Peyer's patch (tissue), 4 donors: ENCODE measurements around the gene CACNB2. TPM values are rescaled to one million over a fixed set of nuclear protein-coding genes. Genes with fewer than 3 reads are reported as not detected.
"Not testable (repeated sequence)": the region's sequence is repeated elsewhere in the genome, so short reads cannot be mapped to it uniquely, and the experiment has no call there.

Experiments
- DNase-seq, 3 donors: peaks; one replicate each; pipeline ENCODE4 v3.0.0-alpha.2; 2017 to 2019
- H3K27ac ChIP-seq, 4 donors: fragments of 200-600 bp; sonication (generic); one replicate each; pipeline ENCODE4 v1.5.1; 2016 to 2019
- H3K27me3 ChIP-seq, 2 donors: fragments of 200-600 bp; sonication (generic); one replicate each; pipeline ENCODE4 v1.5.1; 2019
- H3K36me3 ChIP-seq, 3 donors: fragments of 200-600 bp; sonication (generic); one replicate each; pipeline ENCODE4 v1.5.1; 2016 to 2019
- H3K4me1 ChIP-seq, 4 donors: fragments of 200-600 bp; sonication (generic); one replicate each; pipeline ENCODE4 v1.5.1; 2016 to 2019
- H3K4me3 ChIP-seq, 4 donors: fragments of 200-600 bp; sonication (generic); 1 replicate in 3 of 4; 2 replicates in 1 of 4; pipeline ENCODE4 v1.5.1; 2016 to 2019; ENCODE audit warnings: mild to moderate bottlenecking in 1 of 4
- H3K9me3 ChIP-seq, 4 donors: fragments of 200-600 bp; sonication (generic); one replicate each; pipeline ENCODE4 v1.5.1; 2016 to 2019; ENCODE audit warnings: mild to moderate bottlenecking in 1 of 4
- CTCF ChIP-seq, 6 experiments: fragments of 450-650 bp in 4 of 6; fragments of 200-600 bp in 2 of 6; sonication (generic) in 1 of 6; IDR thresholded peaks; one replicate each; pipeline ENCODE4 v1.5.1; 2017 to 2019; ENCODE audit warnings: antibody characterized with exemption in 6 of 6, mild to moderate bottlenecking in 3 of 6, moderate library complexity in 1 of 6
- POLR2A ChIP-seq, 2 donors: fragments of 450-650 bp; IDR thresholded peaks; one replicate each; pipeline ENCODE4 v1.5.1; 2017; ENCODE audit warnings: antibody characterized with exemption in 2 of 2, mild to moderate bottlenecking in 2 of 2, moderate library complexity in 2 of 2
- total RNA-seq, 4 donors: library from RNA; depleted of rRNA; stranded (reverse); fragments of >200 nt; gene quantifications; one replicate each; pipeline ENCODE4 v1.1.0, GENCODE V29; 2016

The CACNB2 gene
- total RNA-seq, 4 donors from 2014 or later = 35.4 to 80.8 (median 48.2) TPM

GRCh38 chr10:18164748-18165361 lies 24.6 kb downstream of the CACNB2 start:
- Histone ChIP-seq H3K27me3 (no peaks in the 10 kb centered on the region), H3K27ac (peak overlapping the region in 2 of 4 donors; percentile 23 to 55)
- no peak for DNase-seq

GRCh38 chr10:18178854-18179483 lies 38.7 kb downstream of the CACNB2 start:
- peak overlapping the region in 1 of 4 donors; percentile 70 for H3K27ac ChIP-seq
- H3K4me3 ChIP-seq = no peak overlapping the region
- H3K36me3 ChIP-seq = no peaks in the 10 kb centered on the region
- TF ChIP-seq POLR2A (IDR thresholded peaks at IDR 0.05) (no peak), CTCF (IDR thresholded peaks at IDR 0.05) (no peak)
- no peaks in the 10 kb centered on the region for H3K4me1 ChIP-seq
- no peaks in the 10 kb centered on the region for H3K9me3 ChIP-seq
- H3K27me3 ChIP-seq = no peaks in the 10 kb centered on the region
- DNase-seq = no peak

More at GRCh38 chr10:18164748-18165361, 24.6 kb downstream of the CACNB2 start:
- H3K9me3 ChIP-seq = no peaks in the 10 kb centered on the region
- peaks cover 0 to 6% (median 0%) of the 10 kb centered on the region in 4 donors for H3K4me1 ChIP-seq
- TF ChIP-seq CTCF (IDR thresholded peaks at IDR 0.05) = no peak
- no peak for TF ChIP-seq POLR2A (IDR thresholded peaks at IDR 0.05)
- H3K4me3 ChIP-seq = no peak overlapping the region
- H3K36me3 ChIP-seq = no peaks in the 10 kb centered on the region

- TF ChIP-seq CTCF (IDR thresholded peaks at IDR 0.05) (no peak), POLR2A (IDR thresholded peaks at IDR 0.05) (no peak)
- H3K36me3 ChIP-seq = no peaks in the 10 kb centered on the region
- H3K9me3 ChIP-seq = no peaks in the 10 kb centered on the region
- H3K4me1 ChIP-seq = no peaks in the 10 kb centered on the region
- H3K4me3 ChIP-seq = no peak overlapping the region
- no peaks in the 10 kb centered on the region for H3K27me3 ChIP-seq
- H3K27ac ChIP-seq = peak overlapping the region in 1 of 4 donors; percentile 70
- no peak for DNase-seq
Observed at GRCh38 chr10:18179891-18180290, 39.7 kb downstream of the CACNB2 start.

- H3K27ac ChIP-seq = peak overlapping the region in 1 of 4 donors; percentile 70
- not testable (repeated sequence) for H3K4me1 ChIP-seq, H3K27me3 ChIP-seq, DNase-seq, H3K36me3 ChIP-seq, H3K9me3 ChIP-seq, H3K4me3 ChIP-seq
Observed at GRCh38 chr10:18181382-18181781, 41.2 kb downstream of the CACNB2 start.

- Histone ChIP-seq H3K27me3 (no peaks in the 10 kb centered on the region), H3K36me3 (no peaks in the 10 kb centered on the region), H3K4me3 (no peak overlapping the region), H3K27ac (peak overlapping the region in 1 of 4 donors; percentile 33), H3K4me1 (no peaks in the 10 kb centered on the region), H3K9me3 (no peaks in the 10 kb centered on the region)
- DNase-seq = no peak
- TF ChIP-seq CTCF (IDR thresholded peaks at IDR 0.05) = no peak
- TF ChIP-seq POLR2A (IDR thresholded peaks at IDR 0.05) = no peak
Observed at GRCh38 chr10:18185621-18186020, 45.4 kb downstream of the CACNB2 start.

- Histone ChIP-seq H3K9me3 (no peaks in the 10 kb centered on the region), H3K27ac (no peak overlapping the region), H3K4me1 (peaks cover 0 to 7% (median 0%) of the 10 kb centered on the region in 4 donors), H3K4me3 (no peak overlapping the region), H3K27me3 (no peaks in the 10 kb centered on the region), H3K36me3 (no peaks in the 10 kb centered on the region)
- TF ChIP-seq CTCF (IDR thresholded peaks at IDR 0.05) (no peak), POLR2A (IDR thresholded peaks at IDR 0.05) (no peak)
- DNase-seq = no peak
Observed at GRCh38 chr10:18190840-18191239, 50.6 kb downstream of the CACNB2 start.
